AG04450 (cell line): ENCODE results near the gene C1orf116. TPM values are rescaled to one million over a fixed set of nuclear protein-coding genes. Genes with fewer than 3 reads are reported as not detected.
"Not testable (repeated sequence)": the region's sequence is repeated elsewhere in the genome, so short reads cannot be mapped to it uniquely, and the experiment has no call there.

Experiments
- CTCF ChIA-PET: fragments of 300-600, 350-600 bp; formaldehyde crosslinking; extraction: SDS; loops from one replicate; lab custom pipeline; 2022; ENCODE audit warnings: antibody characterized with exemption, inconsistent platforms; lab: Charles Lee
- POLR2A ChIA-PET: fragments of 350-600 bp; formaldehyde crosslinking; extraction: SDS; loops from one replicate; lab custom pipeline; 2021; ENCODE audit warnings: antibody characterized with exemption, inconsistent platforms; lab: Yijun Ruan, JAX
- DNase-seq: peaks from one replicate; pipeline ENCODE4 v3.0.0-alpha.2; 2011; ENCODE audit warnings: low read depth, low spot score
- H3K27ac ChIP-seq: one replicate; pipeline ENCODE4 v1.5.1; 2012; ENCODE audit warnings: low read depth, low read length, control low read depth
- H3K27me3 ChIP-seq: one replicate; pipeline ENCODE4 v1.6.0; 2012; ENCODE audit warnings: low read length; ENCODE audit not compliant: control insufficient read depth, insufficient read depth
- H3K4me3 ChIP-seq: 2 replicates; pipeline ENCODE4 v1.5.1; 2011; ENCODE audit warnings: mild to moderate bottlenecking, low read depth, low read length, control low read depth
- H3K9me3 ChIP-seq: 2 replicates; pipeline ENCODE4 v1.5.1; 2012; ENCODE audit warnings: low read length; ENCODE audit not compliant: control insufficient read depth, insufficient read depth
- CTCF ChIP-seq: IDR thresholded peaks from 2 replicates; pipeline ENCODE4 v1.5.1; 2011; ENCODE audit warnings: low read depth, low read length, control low read depth, inconsistent platforms
- polyA plus RNA-seq: library from polyadenylated mRNA; depleted of rRNA; stranded (reverse); fragments of >200 nt; gene quantifications from 2 replicates; pipeline ENCODE4 v1.2.3, GENCODE V29; 2011

Gene C1orf116
- polyA plus RNA-seq, 1 experiment: not detected

- POLR2A ChIA-PET: no interaction called here
- TF ChIP-seq CTCF: no peak
- no peak for DNase-seq
- H3K27me3 ChIP-seq: peaks cover 1% of the 10 kb centered on the region
- H3K9me3 ChIP-seq: peaks cover 5% of the 10 kb centered on the region; the same call in 1 of the 2 replicates
- CTCF ChIA-PET: interaction anchor here (1.0 to 1.8 kb wide), 5 partner anchors 22 to 357 kb away, joined by 3 to 5 read pairs (median 3); no protein-coding TSS in a partner anchor
- no peak overlapping the region for H3K4me3 ChIP-seq
- H3K27ac ChIP-seq: no peak overlapping the region
Measured at GRCh38 chr1:207048041-207048440, 15.5 kb upstream of the C1orf116 start.

DNA sequence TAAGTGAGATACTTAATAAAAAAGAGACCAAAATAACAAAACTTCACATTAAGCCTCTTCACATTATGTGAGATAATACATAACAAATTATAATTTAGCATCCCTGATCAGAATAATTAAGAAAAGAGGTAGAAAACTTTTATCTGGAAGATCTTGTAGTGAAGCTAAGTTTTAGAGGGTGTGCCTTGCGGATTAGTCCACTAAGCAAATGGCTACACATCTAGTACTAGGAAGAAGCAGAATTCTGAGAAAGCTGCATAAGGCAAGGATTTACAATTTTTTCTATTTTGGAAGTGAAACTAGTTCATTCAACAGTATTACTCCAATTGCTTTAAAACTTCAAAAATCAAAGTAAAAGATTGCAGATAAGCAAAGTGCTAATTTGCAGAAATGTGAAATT lies 14.9 kb upstream of the C1orf116 start:
- DNase-seq: no peak
- CTCF ChIA-PET: interaction anchor here (1.0 to 1.8 kb wide), 5 partner anchors 21 to 357 kb away, joined by 3 to 5 read pairs (median 3); no protein-coding TSS in a partner anchor
- POLR2A ChIA-PET: no interaction called here
- Histone ChIP-seq H3K27me3 (no peaks in the 10 kb centered on the region), H3K4me3 (no peak overlapping the region), H3K27ac (no peak overlapping the region), H3K9me3 (peaks cover 3% of the 10 kb centered on the region; the same call in 1 of the 2 replicates)
- no peak for TF ChIP-seq CTCF

DNA sequence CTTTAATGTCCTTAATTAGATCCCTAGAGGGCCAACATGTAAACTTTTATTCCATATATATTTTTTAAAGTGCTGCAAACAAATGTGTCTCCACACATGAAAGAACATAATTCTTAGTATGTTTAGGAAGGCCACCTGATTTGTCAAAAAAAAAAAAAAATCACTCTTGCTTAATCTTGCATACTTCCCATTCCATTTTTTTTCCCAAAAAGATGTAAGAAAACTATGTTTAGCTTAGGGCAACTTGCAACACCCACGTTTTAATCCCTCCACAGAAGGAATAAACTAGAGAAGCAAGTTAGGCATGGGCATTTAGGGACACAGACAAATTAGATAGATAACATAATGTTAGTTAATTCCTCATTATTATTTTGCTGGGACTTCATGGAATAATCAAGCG lies 12.9 kb upstream of the C1orf116 start:
- TF ChIP-seq CTCF: no peak
- Histone ChIP-seq H3K9me3 (no peaks in the 10 kb centered on the region; the same call in 1 of the 2 replicates), H3K27me3 (no peaks in the 10 kb centered on the region), H3K27ac (no peak overlapping the region), H3K4me3 (no peak overlapping the region)
- ChIA-PET POLR2A (interaction anchor here (0.5 kb wide), 1 partner anchor 34 kb away, joined by 3 read pairs; no protein-coding TSS in a partner anchor), CTCF (interaction anchor here (0.8 to 0.9 kb wide), 2 partner anchors 33 to 40 kb away, joined by 3 read pairs; no protein-coding TSS in a partner anchor)
- no peak for DNase-seq

GRCh38 chr1:207041397-207041796 lies 8.8 kb upstream of the C1orf116 start:
- H3K4me3 ChIP-seq, DNase-seq, H3K27me3 ChIP-seq, H3K9me3 ChIP-seq, H3K27ac ChIP-seq, POLR2A ChIA-PET: not testable (repeated sequence)
- CTCF ChIA-PET: interaction anchor here (1.9 kb wide), 1 partner anchor 8 kb away, joined by 10 read pairs; no protein-coding TSS in a partner anchor

- no peak for DNase-seq
- CTCF ChIA-PET: interaction anchor here (0.6 to 1.9 kb wide), 4 partner anchors 10 to 580 kb away, joined by 3 to 10 read pairs (median 3); no protein-coding TSS in a partner anchor
- H3K9me3 ChIP-seq: no peaks in the 10 kb centered on the region
- H3K27ac ChIP-seq: no peak overlapping the region
- H3K27me3 ChIP-seq: no peaks in the 10 kb centered on the region
- TF ChIP-seq CTCF: no peak
- POLR2A ChIA-PET: no interaction called here
- no peak overlapping the region for H3K4me3 ChIP-seq
Measured at GRCh38 chr1:207040181-207040533, 7.6 kb upstream of the C1orf116 start.
